A549 (cell line): ENCODE results near the gene WNT8A. TPM values are rescaled to one million over a fixed set of nuclear protein-coding genes. Genes with fewer than 3 reads are reported as not detected.

ENCODE experiments used
- ATAC-seq, 2 experiments: fragments of 200-7000 bp in 1 of 2; fragments of >200 bp in 1 of 2; cut with Nextera tagmentation in 1 of 2; cut with Tn5 transposase in 1 of 2; 3 replicates each; pipeline versions ENCODE4 v1.8.0 to v1.9.1; 2018 to 2020; ENCODE audit warnings: mild to moderate bottlenecking in 1 of 2, moderate library complexity in 1 of 2
- CTCF ChIA-PET: fragments of 300-600 bp; sonication (Branson Sonifier 250); formaldehyde crosslinking; extraction: SDS; loops from one replicate; lab custom pipeline; 2021; ENCODE audit warnings: antibody characterized with exemption, inconsistent platforms; lab: Yijun Ruan, JAX
- POLR2A ChIA-PET: fragments of 350-600 bp; formaldehyde crosslinking; extraction: SDS; loops from one replicate; lab custom pipeline; 2021; ENCODE audit warnings: antibody characterized with exemption, inconsistent platforms; lab: Yijun Ruan, JAX
- DNase-seq, 2 experiments: peaks; one replicate each; pipeline versions ENCODE4 v3.0.0 to v3.0.0-alpha.2; 2011 to 2016; ENCODE audit warnings: low read depth in 1 of 2, low spot score in 1 of 2
- FAIRE-seq: peaks from 2 replicates; lab custom pipeline; 2011; peaks lifted over from hg19 to GRCh38; lab: Jason Lieb, UNC
- H3K27ac ChIP-seq, 2 experiments: fragments of >200 bp; sonication (Bioruptor Twin); formaldehyde crosslinking; 3 replicates each; pipeline ENCODE4 v1.5.1; 2016 to 2017
- H3K4me1 ChIP-seq: fragments of >200 bp; sonication (Bioruptor Twin); formaldehyde crosslinking; 3 replicates; pipeline ENCODE4 v1.6.1; 2016
- H3K4me2 ChIP-seq: fragments of >200 bp; sonication (Bioruptor Twin); formaldehyde crosslinking; 3 replicates; pipeline ENCODE4 v1.6.1; 2016
- H3K4me3 ChIP-seq: fragments of >200 bp; sonication (Bioruptor Twin); formaldehyde crosslinking; 3 replicates; pipeline ENCODE4 v1.5.1; 2016
- H3K9me3 ChIP-seq: fragments of >200 bp; sonication (Bioruptor Twin); formaldehyde crosslinking; 3 replicates; pipeline ENCODE4 v1.6.1; 2016
- ATOH8 ChIP-seq: fragments of 250-450 bp; sonication (Bioruptor Pico); IDR thresholded peaks from 2 replicates; pipeline ENCODE4 v1.5.0; 2020; ENCODE audit warnings: low read depth, mild to moderate bottlenecking, moderate library complexity
- BHLHE40 ChIP-seq: IDR thresholded peaks from 2 replicates; pipeline ENCODE4 v1.6.1; 2012; ENCODE audit warnings: low read depth, low read length, inconsistent platforms
- CEBPB ChIP-seq, 2 experiments: fragments of >200 bp in 1 of 2; sonication (Bioruptor Twin) in 1 of 2; formaldehyde crosslinking in 1 of 2; IDR thresholded peaks; 2 replicates each; pipeline ENCODE4 v1.6.1; 2012 to 2016
- CHD2 ChIP-seq: fragments of 150-350 bp; IDR thresholded peaks from 2 replicates; pipeline ENCODE4 v1.6.1; 2014; ENCODE audit warnings: low read length; ENCODE audit not compliant: partially characterized antibody
- CHD4 ChIP-seq: fragments of 200-600 bp; sonication (generic); IDR thresholded peaks from 2 replicates; pipeline ENCODE4 v1.6.1; 2016; ENCODE audit warnings: antibody characterized with exemption, mild to moderate bottlenecking, borderline replicate concordance
- CTCF ChIP-seq: fragments of >200 bp; sonication (Bioruptor Twin); formaldehyde crosslinking; IDR thresholded peaks from 3 replicates; pipeline ENCODE4 v1.5.1; 2016
- EHF ChIP-seq: fragments of 250-450 bp; sonication (Bioruptor Pico); IDR thresholded peaks from 2 replicates; pipeline ENCODE4 v1.5.0; 2020; ENCODE audit warnings: mild to moderate bottlenecking
- EHMT2 ChIP-seq: fragments of 200-600 bp; sonication (generic); IDR thresholded peaks from 2 replicates; pipeline ENCODE4 v1.6.1; 2016; ENCODE audit warnings: antibody characterized with exemption, low read depth, mild to moderate bottlenecking, moderate library complexity
- FOSB ChIP-seq: fragments of 250-450 bp; sonication (Bioruptor Pico); IDR thresholded peaks from 2 replicates; pipeline ENCODE4 v1.5.0; 2020; ENCODE audit warnings: mild to moderate bottlenecking, moderate library complexity
- FOXS1 ChIP-seq: fragments of 250-450 bp; sonication (Bioruptor Pico); IDR thresholded peaks from 2 replicates; pipeline ENCODE4 v1.5.0; 2020; ENCODE audit warnings: mild to moderate bottlenecking, moderate library complexity
- GATA3 ChIP-seq: IDR thresholded peaks from 2 replicates; pipeline ENCODE4 v1.6.1; 2012; ENCODE audit warnings: borderline replicate concordance
- HDAC2 ChIP-seq: fragments of 200-600 bp; sonication (generic); IDR thresholded peaks from 2 replicates; pipeline ENCODE4 v1.6.1; 2016
- HES2 ChIP-seq: fragments of >200 bp; sonication (Bioruptor Twin); formaldehyde crosslinking; IDR thresholded peaks from 2 replicates; pipeline ENCODE4 v1.6.1; 2016
- HMGXB4 ChIP-seq: fragments of 250-450 bp; sonication (Bioruptor Pico); IDR thresholded peaks from 2 replicates; pipeline ENCODE4 v1.5.0; 2021; ENCODE audit warnings: mild to moderate bottlenecking, moderate library complexity, borderline replicate concordance
- HOXA7 ChIP-seq: fragments of 250-450 bp; sonication (Bioruptor Pico); IDR thresholded peaks from 2 replicates; pipeline ENCODE4 v1.5.0; 2020; ENCODE audit warnings: mild to moderate bottlenecking, moderate library complexity
- JUN ChIP-seq, 2 experiments: fragments of >200 bp; sonication (Bioruptor Twin); formaldehyde crosslinking; IDR thresholded peaks; 2 replicates in 1 of 2; 3 replicates in 1 of 2; pipeline ENCODE4 v1.6.1; 2016 to 2017
- KDM5A ChIP-seq: fragments of 200-600 bp; sonication (generic); IDR thresholded peaks from 2 replicates; pipeline ENCODE4 v1.6.1; 2016; ENCODE audit warnings: antibody characterized with exemption, mild to moderate bottlenecking
- MAFK ChIP-seq: fragments of 450-650 bp; IDR thresholded peaks from 2 replicates; pipeline ENCODE4 v1.6.1; 2014; ENCODE audit not compliant: partially characterized antibody
- MAX ChIP-seq: IDR thresholded peaks from 2 replicates; pipeline ENCODE4 v1.6.1; 2012
- MYC ChIP-seq: IDR thresholded peaks from 2 replicates; pipeline ENCODE4 v1.6.1; 2012; ENCODE audit warnings: mild to moderate bottlenecking, inconsistent platforms, low read length, improper control_type of control experiment, borderline replicate concordance
- NR3C1 ChIP-seq: fragments of >200 bp; sonication (Bioruptor Twin); formaldehyde crosslinking; IDR thresholded peaks from 3 replicates; pipeline ENCODE4 v1.6.1; 2017
- RCOR1 ChIP-seq: fragments of 150-350 bp; IDR thresholded peaks from 2 replicates; pipeline ENCODE4 v1.6.1; 2014; ENCODE audit warnings: antibody characterized with exemption, low read length, low read depth
- RFX5 ChIP-seq: fragments of 450-650 bp; IDR thresholded peaks from 2 replicates; pipeline ENCODE4 v1.7.1; 2014; ENCODE audit warnings: antibody characterized with exemption, mild to moderate bottlenecking, moderate library complexity
- USF2 ChIP-seq: fragments of 450-650 bp; IDR thresholded peaks from 2 replicates; pipeline ENCODE4 v1.6.1; 2014; ENCODE audit warnings: antibody characterized with exemption
- ZFP36 ChIP-seq: fragments of 450-650 bp; IDR thresholded peaks from 2 replicates; pipeline ENCODE4 v1.6.1; 2014; ENCODE audit warnings: borderline replicate concordance; ENCODE audit not compliant: partially characterized antibody
- ZNF302 ChIP-seq: fragments of 250-450 bp; sonication (Bioruptor Pico); IDR thresholded peaks from 2 replicates; pipeline ENCODE4 v1.9.0; 2021; ENCODE audit warnings: inconsistent platforms, mild to moderate bottlenecking, moderate library complexity
- ZSCAN20 ChIP-seq: fragments of 250-450 bp; sonication (Bioruptor Pico); IDR thresholded peaks from 2 replicates; pipeline ENCODE4 v1.8.0; 2022; ENCODE audit warnings: mild to moderate bottlenecking, moderate library complexity
- WGBS: methylation state at CpG from one replicate; pipeline ENCODE4 v1.1.6; 2017; ENCODE audit errors: missing lambda C conversion rate; 5-methylcytosine and 5-hydroxymethylcytosine counted together
- polyA plus RNA-seq, 4 experiments: library from polyadenylated mRNA; depleted of rRNA in 3 of 4; stranded (reverse); fragments of >200 nt; fragmentation: RNase III in 1 of 4; extraction: RNeasy Plus Mini Kit Qiagen cat#74134 plus additional on column Dnase treatment in 1 of 4; gene quantifications; 2 replicates in 3 of 4; 3 replicates in 1 of 4; pipeline ENCODE4 v1.2.3, GENCODE V29; 2011 to 2017

The WNT8A gene
- polyA plus RNA-seq, 2 of the 4 experiments (the other 2 are of a cell fraction): not detected

GRCh38 chr5:138138949-138139780 lies 55.3 kb downstream of the WNT8A start, which contains the start of gene NME5:
Gene NME5, minus strand, starts transcription at chr5:138139428. Its CDS starts 648 bp downstream, at chr5:138138780.
- no peak for FAIRE-seq

GRCh38 chr5:138139781-138140090 lies 55.9 kb downstream of the WNT8A start:
- Histone ChIP-seq H3K4me2 (no peak overlapping the region), H3K27ac (no peak overlapping the region)
- ChIA-PET CTCF (interaction anchor here (0.6 to 3.2 kb wide), 6 partner anchors 40 to 641 kb away, joined by 3 to 14 read pairs (median 3); partner anchors contain the start of gene SPOCK1), POLR2A (no interaction called here)
- TF ChIP-seq GATA3 (no peak), BHLHE40 (no peak), KDM5A (no peak), HOXA7 (CRISPR knock-in tag) (no peak), JUN (IDR thresholded peaks at IDR 0.05) (no peak), USF2 (no peak), ZNF302 (CRISPR knock-in tag) (no peak), ZSCAN20 (CRISPR knock-in tag) (no peak), FOSB (no peak), CHD2 (no peak), EHF (CRISPR knock-in tag) (no peak), CHD4 (no peak), HMGXB4 (CRISPR knock-in tag) (no peak), RFX5 (no peak), ATOH8 (CRISPR knock-in tag) (no peak)
- TF ChIP-seq, all 56 proteins: peak for 0
- no peaks in the 10 kb centered on the region for H3K9me3 ChIP-seq
- DNase-seq: no peak
- no peak for FAIRE-seq
- no peaks in the 10 kb centered on the region for H3K4me1 ChIP-seq
- H3K4me3 ChIP-seq: no peak overlapping the region
- no peak for ATAC-seq
- WGBS: 62% methylated on average over 3 of the region's 3 CpGs

More at GRCh38 chr5:138138949-138139780, 55.3 kb downstream of the WNT8A start, which contains the start of gene NME5:
- Histone ChIP-seq H3K4me3 (no peak within 1 kb of the TSS), H3K4me1 (no peaks in the 10 kb centered on the region), H3K4me2 (no peak within 1 kb of the TSS), H3K9me3 (no peaks in the 10 kb centered on the region), H3K27ac (no peak within 1 kb of the TSS)
- ATAC-seq (no peak), DNase-seq (no peak)
- TF ChIP-seq CTCF (no peak), HMGXB4 (CRISPR knock-in tag) (no peak), CEBPB (IDR thresholded peaks at IDR 0.05) (no peak), RCOR1 (no peak), EHF (CRISPR knock-in tag) (no peak), MAFK (no peak), EHMT2 (no peak), MAX (no peak), FOXS1 (CRISPR knock-in tag) (no peak), NR3C1 (no peak), MYC (no peak), HDAC2 (no peak), HES2 (no peak), ZFP36 (no peak)
- CTCF ChIA-PET: interaction anchor here (0.9 to 3.2 kb wide), 5 partner anchors 41 to 478 kb away, joined by 3 to 14 read pairs (median 3); no protein-coding TSS in a partner anchor
- 74% methylated on average over 18 of the region's 31 CpGs for WGBS
- POLR2A ChIA-PET: no interaction called here
